Liver (tissue), 3 donors: ENCODE measurements around the gene PPME1.

Source experiments
- FOXA1 ChIP-seq: IDR thresholded peaks from 2 replicates; pipeline ENCODE4 v1.6.1; 2016; ENCODE audit warnings: antibody characterized with exemption
- HNF4A ChIP-seq, 2 donors: conservative IDR thresholded peaks; 2 replicates each; pipeline ENCODE4 v1.6.1; 2016; ENCODE audit warnings: antibody characterized with exemption in 2 of 2, mild to moderate bottlenecking in 2 of 2
- JUND ChIP-seq, 2 donors: IDR thresholded peaks; 2 replicates each; pipeline ENCODE4 v1.6.1; 2016; ENCODE audit warnings: antibody characterized with exemption in 2 of 2
- NR2F2 ChIP-seq: IDR thresholded peaks from 2 replicates; pipeline ENCODE4 v1.6.1; 2016; ENCODE audit warnings: antibody characterized with exemption
- TAF1 ChIP-seq: conservative IDR thresholded peaks from 2 replicates; pipeline ENCODE4 v1.6.1; 2016; ENCODE audit warnings: antibody characterized with exemption, mild to moderate bottlenecking
- YY1 ChIP-seq: IDR thresholded peaks from 2 replicates; pipeline ENCODE4 v1.6.1; 2016; ENCODE audit warnings: antibody characterized with exemption, mild to moderate bottlenecking
- TF ChIP-seq, protein P1 (sequence below): fragments of 150-350 bp; IDR thresholded peaks from 2 replicates; pipeline ENCODE4 v1.5.1; 2017; ENCODE audit warnings: improper control_type of control experiment, low read depth, low read length; ENCODE audit not compliant: missing input control
- TF ChIP-seq, protein P2 (sequence below): IDR thresholded peaks from 2 replicates; pipeline ENCODE4 v1.6.1; 2016; ENCODE audit warnings: antibody characterized with exemption
- TF ChIP-seq, protein P3 (sequence below): IDR thresholded peaks from 2 replicates; pipeline ENCODE4 v1.6.1; 2016; ENCODE audit warnings: antibody characterized with exemption
- TF ChIP-seq, protein P4 (sequence below): IDR thresholded peaks from 2 replicates; pipeline ENCODE4 v1.6.1; 2016; ENCODE audit warnings: antibody characterized with exemption, mild to moderate bottlenecking
- donor health status: healthy.
- donor health status: healthy.

DNA sequence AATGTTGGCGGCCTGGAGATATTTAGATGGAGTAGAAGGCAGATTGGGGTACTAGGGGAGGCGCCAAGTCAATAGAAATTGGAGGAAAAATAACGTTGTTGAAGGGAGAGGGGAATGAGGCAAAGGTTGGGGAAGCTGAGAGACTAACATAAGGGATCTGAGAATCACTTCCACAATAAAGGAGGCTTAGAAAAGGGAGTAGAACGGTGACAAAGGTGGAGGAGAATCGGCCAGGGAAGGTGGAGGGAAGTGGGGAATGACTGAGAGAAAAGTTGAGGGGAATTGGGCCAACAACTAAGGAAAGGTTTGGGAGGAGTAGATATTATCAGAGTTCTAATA lies 510 bp downstream of the PPME1 start:
- TF ChIP-seq, protein P1, sequence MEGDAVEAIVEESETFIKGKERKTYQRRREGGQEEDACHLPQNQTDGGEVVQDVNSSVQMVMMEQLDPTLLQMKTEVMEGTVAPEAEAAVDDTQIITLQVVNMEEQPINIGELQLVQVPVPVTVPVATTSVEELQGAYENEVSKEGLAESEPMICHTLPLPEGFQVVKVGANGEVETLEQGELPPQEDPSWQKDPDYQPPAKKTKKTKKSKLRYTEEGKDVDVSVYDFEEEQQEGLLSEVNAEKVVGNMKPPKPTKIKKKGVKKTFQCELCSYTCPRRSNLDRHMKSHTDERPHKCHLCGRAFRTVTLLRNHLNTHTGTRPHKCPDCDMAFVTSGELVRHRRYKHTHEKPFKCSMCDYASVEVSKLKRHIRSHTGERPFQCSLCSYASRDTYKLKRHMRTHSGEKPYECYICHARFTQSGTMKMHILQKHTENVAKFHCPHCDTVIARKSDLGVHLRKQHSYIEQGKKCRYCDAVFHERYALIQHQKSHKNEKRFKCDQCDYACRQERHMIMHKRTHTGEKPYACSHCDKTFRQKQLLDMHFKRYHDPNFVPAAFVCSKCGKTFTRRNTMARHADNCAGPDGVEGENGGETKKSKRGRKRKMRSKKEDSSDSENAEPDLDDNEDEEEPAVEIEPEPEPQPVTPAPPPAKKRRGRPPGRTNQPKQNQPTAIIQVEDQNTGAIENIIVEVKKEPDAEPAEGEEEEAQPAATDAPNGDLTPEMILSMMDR = no peak
- TF ChIP-seq, protein P2, sequence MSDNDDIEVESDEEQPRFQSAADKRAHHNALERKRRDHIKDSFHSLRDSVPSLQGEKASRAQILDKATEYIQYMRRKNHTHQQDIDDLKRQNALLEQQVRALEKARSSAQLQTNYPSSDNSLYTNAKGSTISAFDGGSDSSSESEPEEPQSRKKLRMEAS = no peak
- TF ChIP-seq JUND (IDR thresholded peaks at IDR 0.05) (no peak), TAF1 (no peak), NR2F2 (no peak), HNF4A (conservative IDR thresholded peaks at IDR 0.05) (no peak), YY1 (no peak), FOXA1 (no peak)
- TF ChIP-seq, protein P3, sequence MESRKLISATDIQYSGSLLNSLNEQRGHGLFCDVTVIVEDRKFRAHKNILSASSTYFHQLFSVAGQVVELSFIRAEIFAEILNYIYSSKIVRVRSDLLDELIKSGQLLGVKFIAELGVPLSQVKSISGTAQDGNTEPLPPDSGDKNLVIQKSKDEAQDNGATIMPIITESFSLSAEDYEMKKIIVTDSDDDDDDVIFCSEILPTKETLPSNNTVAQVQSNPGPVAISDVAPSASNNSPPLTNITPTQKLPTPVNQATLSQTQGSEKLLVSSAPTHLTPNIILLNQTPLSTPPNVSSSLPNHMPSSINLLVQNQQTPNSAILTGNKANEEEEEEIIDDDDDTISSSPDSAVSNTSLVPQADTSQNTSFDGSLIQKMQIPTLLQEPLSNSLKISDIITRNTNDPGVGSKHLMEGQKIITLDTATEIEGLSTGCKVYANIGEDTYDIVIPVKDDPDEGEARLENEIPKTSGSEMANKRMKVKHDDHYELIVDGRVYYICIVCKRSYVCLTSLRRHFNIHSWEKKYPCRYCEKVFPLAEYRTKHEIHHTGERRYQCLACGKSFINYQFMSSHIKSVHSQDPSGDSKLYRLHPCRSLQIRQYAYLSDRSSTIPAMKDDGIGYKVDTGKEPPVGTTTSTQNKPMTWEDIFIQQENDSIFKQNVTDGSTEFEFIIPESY = no peak
- TF ChIP-seq, protein P4, sequence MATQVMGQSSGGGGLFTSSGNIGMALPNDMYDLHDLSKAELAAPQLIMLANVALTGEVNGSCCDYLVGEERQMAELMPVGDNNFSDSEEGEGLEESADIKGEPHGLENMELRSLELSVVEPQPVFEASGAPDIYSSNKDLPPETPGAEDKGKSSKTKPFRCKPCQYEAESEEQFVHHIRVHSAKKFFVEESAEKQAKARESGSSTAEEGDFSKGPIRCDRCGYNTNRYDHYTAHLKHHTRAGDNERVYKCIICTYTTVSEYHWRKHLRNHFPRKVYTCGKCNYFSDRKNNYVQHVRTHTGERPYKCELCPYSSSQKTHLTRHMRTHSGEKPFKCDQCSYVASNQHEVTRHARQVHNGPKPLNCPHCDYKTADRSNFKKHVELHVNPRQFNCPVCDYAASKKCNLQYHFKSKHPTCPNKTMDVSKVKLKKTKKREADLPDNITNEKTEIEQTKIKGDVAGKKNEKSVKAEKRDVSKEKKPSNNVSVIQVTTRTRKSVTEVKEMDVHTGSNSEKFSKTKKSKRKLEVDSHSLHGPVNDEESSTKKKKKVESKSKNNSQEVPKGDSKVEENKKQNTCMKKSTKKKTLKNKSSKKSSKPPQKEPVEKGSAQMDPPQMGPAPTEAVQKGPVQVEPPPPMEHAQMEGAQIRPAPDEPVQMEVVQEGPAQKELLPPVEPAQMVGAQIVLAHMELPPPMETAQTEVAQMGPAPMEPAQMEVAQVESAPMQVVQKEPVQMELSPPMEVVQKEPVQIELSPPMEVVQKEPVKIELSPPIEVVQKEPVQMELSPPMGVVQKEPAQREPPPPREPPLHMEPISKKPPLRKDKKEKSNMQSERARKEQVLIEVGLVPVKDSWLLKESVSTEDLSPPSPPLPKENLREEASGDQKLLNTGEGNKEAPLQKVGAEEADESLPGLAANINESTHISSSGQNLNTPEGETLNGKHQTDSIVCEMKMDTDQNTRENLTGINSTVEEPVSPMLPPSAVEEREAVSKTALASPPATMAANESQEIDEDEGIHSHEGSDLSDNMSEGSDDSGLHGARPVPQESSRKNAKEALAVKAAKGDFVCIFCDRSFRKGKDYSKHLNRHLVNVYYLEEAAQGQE = no peak
